KBM-7 (cell line): ENCODE measurements around the gene RAB7B.
A peak's percentile ranks its signal among the peaks of the same experiment; 100 is the strongest.
"Not testable (repeated sequence)": the region's sequence is repeated elsewhere in the genome, so short reads cannot be mapped to it uniquely, and the experiment has no call there.

ENCODE experiments used
- DNase-seq: peaks from one replicate; pipeline ENCODE4 v3.0.0-alpha.2; 2015
- in situ Hi-C: fragments of 300-500 bp; cut with MboI; formaldehyde crosslinking; loops from 2 replicates; pipeline ENCODE4 v1.14.3; 2020; ENCODE audit warnings: low sequenced_read_pairs, low pct_unique_long_range_greater_than_20kb, mixed read lengths

Gene RAB7B

GRCh38 chr1:206001476-206001888 is 1.7 kb downstream of the RAB7B start:
- DNase-seq = peak; percentile 71
- in situ Hi-C loops = no loop called here

- in situ Hi-C loops = no loop called here
- no peak for DNase-seq
These were observed 2.4 kb downstream of the RAB7B start for GRCh38 chr1:206000641-206001339.

GRCh38 chr1:205998457-205999241 is 4.5 kb downstream of the RAB7B start:
- DNase-seq = no peak
- in situ Hi-C loops = no loop called here

GRCh38 chr1:205996641-205997040 is 6.6 kb downstream of the RAB7B start:
- in situ Hi-C loops = not testable (repeated sequence)
- DNase-seq = peak; percentile 70

- in situ Hi-C loops = no loop called here
- no peak for DNase-seq
These were observed 8.8 kb downstream of the RAB7B start for GRCh38 chr1:205994346-205994745.

- in situ Hi-C loops = no loop called here
- DNase-seq = no peak
These were observed 10.1 kb downstream of the RAB7B start for GRCh38 chr1:205993068-205993467.

GRCh38 chr1:205992218-205992882 is 10.8 kb downstream of the RAB7B start:
- in situ Hi-C loops = no loop called here

GRCh38 chr1:205991237-205991636 is 12.0 kb downstream of the RAB7B start:
- no peak for DNase-seq
- in situ Hi-C loops = no loop called here

More at GRCh38 chr1:205992218-205992882, 10.8 kb downstream of the RAB7B start:
- DNase-seq = no peak

GRCh38 chr1:205990226-205990625 is 13.0 kb downstream of the RAB7B start:
- DNase-seq = no peak
- in situ Hi-C loops = no loop called here

GRCh38 chr1:205989786-205990185 is 13.4 kb downstream of the RAB7B start:
- in situ Hi-C loops = no loop called here
- DNase-seq = peak; percentile 55

- in situ Hi-C loops = no loop called here
- no peak for DNase-seq
These were observed 14.6 kb downstream of the RAB7B start for GRCh38 chr1:205988585-205988995.

GRCh38 chr1:205986861-205987260 is 16.3 kb downstream of the RAB7B start:
- in situ Hi-C loops = no loop called here
- no peak for DNase-seq

- no peak for DNase-seq
- in situ Hi-C loops = no loop called here
These were observed 16.9 kb downstream of the RAB7B start for GRCh38 chr1:205986292-205986691.

GRCh38 chr1:205985330-205986005 is 17.7 kb downstream of the RAB7B start:
- in situ Hi-C loops = no loop called here
- no peak for DNase-seq

- in situ Hi-C loops = no loop called here
- peak; percentile 81 for DNase-seq
These were observed 19.1 kb downstream of the RAB7B start for GRCh38 chr1:205983925-205984725.

- in situ Hi-C loops = no loop called here
- DNase-seq = no peak
These were observed 21.9 kb downstream of the RAB7B start for GRCh38 chr1:205981257-205981656.

GRCh38 chr1:205980237-205980870 is 22.8 kb downstream of the RAB7B start:
- no peak for DNase-seq
- in situ Hi-C loops = no loop called here

GRCh38 chr1:205979301-205979700 is 23.9 kb downstream of the RAB7B start:
- no peak for DNase-seq
- in situ Hi-C loops = no loop called here
